Kidney epithelial cell (primary cell): ENCODE data around the gene AFAP1L2. TPM values are rescaled to one million over a fixed set of nuclear protein-coding genes. Genes with fewer than 3 reads are reported as not detected.

Experiments
- DNase-seq: peaks from one replicate; pipeline ENCODE4 v3.0.0-alpha.2; 2010; ENCODE audit warnings: low read depth
- H3K27me3 ChIP-seq: 2 replicates; pipeline ENCODE4 v1.6.0; 2011; ENCODE audit warnings: low read length; ENCODE audit not compliant: control insufficient read depth, insufficient read depth
- H3K36me3 ChIP-seq: 2 replicates; pipeline ENCODE4 v1.5.1; 2011; ENCODE audit warnings: low read length; ENCODE audit not compliant: control insufficient read depth, insufficient read depth
- H3K4me3 ChIP-seq: 2 replicates; pipeline ENCODE4 v1.5.1; 2011; ENCODE audit warnings: low read depth, mild to moderate bottlenecking, control low read depth, low read length
- CTCF ChIP-seq: IDR thresholded peaks from 2 replicates; pipeline ENCODE4 v1.5.1; 2011; ENCODE audit warnings: mild to moderate bottlenecking, moderate library complexity, low read length, control low read depth, inconsistent platforms; ENCODE audit not compliant: insufficient read depth, poor library complexity, severe bottlenecking
- total RNA-seq: library from RNA; depleted of rRNA; stranded (reverse); fragments of >200 nt; gene quantifications from 2 replicates; pipeline ENCODE4 v1.2.3, GENCODE V29; 2015

The AFAP1L2 gene
- total RNA-seq, 1 donor from 2014 or later = 10.2 TPM

- Histone ChIP-seq H3K36me3 (no peaks in the 10 kb centered on the region), H3K27me3 (no peaks in the 10 kb centered on the region), H3K4me3 (no peak overlapping the region)
- no peak for TF ChIP-seq CTCF
- no peak for DNase-seq
Observed at GRCh38 chr10:114376523-114376922, 27.8 kb downstream of the AFAP1L2 start.

- DNase-seq = no peak
- no peak overlapping the region for H3K4me3 ChIP-seq
- TF ChIP-seq CTCF = no peak
- H3K36me3 ChIP-seq = no peaks in the 10 kb centered on the region
- no peaks in the 10 kb centered on the region for H3K27me3 ChIP-seq
Observed at GRCh38 chr10:114375047-114375446, 29.3 kb downstream of the AFAP1L2 start.

DNA sequence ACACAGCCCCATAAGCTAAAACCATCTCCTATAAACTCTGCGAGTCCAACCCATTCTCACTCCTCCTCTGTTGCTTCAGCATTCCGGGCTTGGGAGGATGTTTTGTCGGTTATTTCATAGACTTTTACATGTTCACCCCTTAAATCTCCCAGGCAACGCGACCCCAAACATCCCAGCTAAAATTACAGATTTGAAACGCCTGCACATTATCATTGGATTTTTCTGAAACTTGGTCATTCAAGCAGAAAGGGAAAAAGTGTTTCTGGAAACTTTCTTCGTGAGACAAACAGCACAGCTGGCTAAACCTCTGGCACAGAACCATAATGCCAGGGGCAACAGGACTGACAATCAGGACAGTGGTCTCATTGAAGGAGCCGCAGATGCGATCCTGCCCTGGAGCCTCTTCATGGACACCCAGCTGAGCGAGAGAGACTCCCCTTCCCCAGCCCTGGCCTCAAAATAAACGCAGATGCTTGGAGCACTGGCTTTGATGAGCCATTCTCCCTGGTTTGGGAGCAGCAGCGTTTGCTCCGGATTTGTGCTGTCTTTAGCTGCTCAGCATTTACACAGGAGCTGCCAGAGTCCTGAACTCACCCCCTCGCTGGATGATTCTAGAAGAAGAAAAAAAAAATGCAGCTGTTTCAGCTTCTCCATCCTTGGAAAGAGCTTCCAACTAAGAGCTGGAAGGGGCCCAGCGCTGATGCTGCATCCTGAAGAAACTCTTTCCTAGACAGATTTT lies 30.1 kb downstream of the AFAP1L2 start:
- Histone ChIP-seq H3K27me3 (no peaks in the 10 kb centered on the region), H3K36me3 (no peaks in the 10 kb centered on the region), H3K4me3 (no peak overlapping the region)
- DNase-seq = no peak
- TF ChIP-seq CTCF = no peak

GRCh38 chr10:114373631-114374030 lies 30.7 kb downstream of the AFAP1L2 start:
- TF ChIP-seq CTCF = no peak
- no peak overlapping the region for H3K4me3 ChIP-seq
- DNase-seq = no peak
- no peaks in the 10 kb centered on the region for H3K27me3 ChIP-seq
- H3K36me3 ChIP-seq = no peaks in the 10 kb centered on the region

DNA sequence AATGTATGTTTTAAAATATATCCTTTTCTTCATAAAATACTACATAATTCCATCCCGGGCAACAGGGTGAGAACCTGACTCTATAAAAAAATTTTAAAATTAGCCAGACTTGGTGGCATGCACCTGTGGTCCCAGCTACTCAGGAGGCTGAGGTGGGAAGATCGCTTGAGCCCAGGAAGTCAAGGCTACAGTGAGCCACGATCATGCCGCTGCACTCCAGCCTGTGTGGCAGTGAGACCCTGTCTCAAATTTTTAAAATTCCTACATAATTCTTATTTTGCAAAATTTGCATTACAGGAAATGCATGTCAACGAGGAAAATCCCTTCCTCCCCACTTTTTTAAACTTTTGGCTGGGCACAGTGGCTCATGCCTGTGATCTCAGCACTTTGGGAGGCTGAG lies 31.3 kb downstream of the AFAP1L2 start:
- no peaks in the 10 kb centered on the region for H3K36me3 ChIP-seq
- no peak for TF ChIP-seq CTCF
- no peak for DNase-seq
- H3K27me3 ChIP-seq = no peaks in the 10 kb centered on the region
- no peak overlapping the region for H3K4me3 ChIP-seq

GRCh38 chr10:114372179-114372578 lies 32.1 kb downstream of the AFAP1L2 start:
- Histone ChIP-seq H3K4me3 (no peak overlapping the region), H3K36me3 (no peaks in the 10 kb centered on the region), H3K27me3 (no peaks in the 10 kb centered on the region)
- no peak for DNase-seq
- no peak for TF ChIP-seq CTCF
